GOT3 (cell line): ENCODE measurements around the gene TMEM218.
"Not testable (repeated sequence)": the region's sequence is repeated elsewhere in the genome, so short reads cannot be mapped to it uniquely, and the experiment has no call there.

Experiments
- DNase-seq: peaks from one replicate; lab custom pipeline; 2025; ENCODE audit warnings: mixed read lengths; lab: John Stamatoyannopoulos, UW

TMEM218 gene

GRCh38 chr11:125090151-125090550, 21.3 kb downstream of the TMEM218 start:
- not testable (repeated sequence) for DNase-seq

GRCh38 chr11:125089481-125089880, 21.9 kb downstream of the TMEM218 start:
- DNase-seq = not testable (repeated sequence)

GRCh38 chr11:125088576-125089455, 22.6 kb downstream of the TMEM218 start:
- DNase-seq = no peak

- DNase-seq = no peak
These were observed 23.3 kb downstream of the TMEM218 start for GRCh38 chr11:125088123-125088522.

- DNase-seq = no peak
These were observed 24.7 kb downstream of the TMEM218 start for GRCh38 chr11:125086633-125087296.

- no peak for DNase-seq
These were observed 25.9 kb downstream of the TMEM218 start for GRCh38 chr11:125085301-125086081.

GRCh38 chr11:125084761-125085231, 26.6 kb downstream of the TMEM218 start:
- DNase-seq = no peak

- no peak for DNase-seq
These were observed 27.4 kb downstream of the TMEM218 start for GRCh38 chr11:125084057-125084416.

- no peak for DNase-seq
These were observed 27.9 kb downstream of the TMEM218 start for GRCh38 chr11:125083312-125084056.

- DNase-seq = no peak
These were observed 28.7 kb downstream of the TMEM218 start for GRCh38 chr11:125082611-125083311.

GRCh38 chr11:125082040-125082439, 29.4 kb downstream of the TMEM218 start:
- DNase-seq = no peak

GRCh38 chr11:125081098-125081798, 30.2 kb downstream of the TMEM218 start:
- no peak for DNase-seq

- DNase-seq = no peak
These were observed 30.9 kb downstream of the TMEM218 start for GRCh38 chr11:125080531-125080911.

GRCh38 chr11:125079878-125080530, 31.4 kb downstream of the TMEM218 start:
- no peak for DNase-seq

GRCh38 chr11:125079151-125079877, 32.1 kb downstream of the TMEM218 start:
- no peak for DNase-seq

- no peak for DNase-seq
These were observed 32.8 kb downstream of the TMEM218 start for GRCh38 chr11:125078516-125079140.

- DNase-seq = no peak
These were observed 33.4 kb downstream of the TMEM218 start for GRCh38 chr11:125078016-125078415.

- no peak for DNase-seq
These were observed 35.0 kb downstream of the TMEM218 start for GRCh38 chr11:125076378-125076945.
